Central memory CD8-positive, alpha-beta T cell (primary cell): ENCODE data around the gene RFC2.

Experiments used
- ATAC-seq: fragments of 150-1000 bp; cut with Tn5 transposase; replicated peaks from 2 replicates; pipeline ENCODE4 v1.10.0; 2022; ENCODE audit warnings: mild to moderate bottlenecking, moderate FRiP score, moderate number of reproducible peaks; ENCODE audit not compliant: poor library complexity, severe bottlenecking; ENCODE audit errors: extremely low read depth
- DNase-seq, 2 donors: peaks; one replicate each; pipeline ENCODE4 v3.0.0; 2021; ENCODE audit warnings: low spot score in 2 of 2
- H3K27ac Mint-ChIP-seq: one replicate; pipeline ENCODE4 v1.8.0; 2022; ENCODE audit warnings: low read depth, mild to moderate bottlenecking, moderate library complexity, mixed read lengths
- H3K27me3 Mint-ChIP-seq: one replicate; pipeline ENCODE4 v1.8.0; 2022; ENCODE audit warnings: mixed read lengths
- H3K36me3 Mint-ChIP-seq: one replicate; pipeline ENCODE4 v1.8.0; 2022; ENCODE audit warnings: mild to moderate bottlenecking, moderate library complexity, mixed read lengths; ENCODE audit not compliant: insufficient read depth
- H3K4me1 Mint-ChIP-seq: one replicate; pipeline ENCODE4 v1.8.0; 2022; ENCODE audit warnings: mixed read lengths
- H3K4me3 Mint-ChIP-seq: one replicate; pipeline ENCODE4 v1.8.0; 2022; ENCODE audit warnings: mild to moderate bottlenecking, moderate library complexity, mixed read lengths
- H3K9me3 Mint-ChIP-seq: one replicate; pipeline ENCODE4 v1.8.0; 2022; ENCODE audit warnings: mixed read lengths

Gene RFC2

GRCh38 chr7:74254129-74254857, at the start of gene RFC2:
Gene RFC2 (minus strand): TSS chr7:74254399. CDS start chr7:74254383, 16 bp downstream.
- Mint-ChIP-seq H3K36me3 (peaks cover 23% of the 10 kb centered on the region), H3K4me1 (peaks cover 12% of the 10 kb centered on the region), H3K27ac (peak within 1 kb of the TSS; percentile 96), H3K27me3 (no peaks in the 10 kb centered on the region), H3K9me3 (no peaks in the 10 kb centered on the region), H3K4me3 (peak within 1 kb of the TSS; percentile 94)
- peak; percentile 97 to 99 for DNase-seq
- ATAC-seq, result peak; percentile 95

GRCh38 chr7:74302745-74303221, 48.6 kb upstream of the RFC2 start:
- Mint-ChIP-seq H3K36me3 (no peaks in the 10 kb centered on the region), H3K9me3 (no peaks in the 10 kb centered on the region), H3K27me3 (peaks cover 20% of the 10 kb centered on the region), H3K4me1 (peaks cover 18% of the 10 kb centered on the region), H3K4me3 (no peak overlapping the region), H3K27ac (peak overlapping the region; percentile 16)
- DNase-seq (no peak), ATAC-seq (no peak)

- no peak overlapping the region for H3K27ac Mint-ChIP-seq
- peaks cover 2% of the 10 kb centered on the region for H3K4me1 Mint-ChIP-seq
- H3K36me3 Mint-ChIP-seq, result no peaks in the 10 kb centered on the region
- H3K27me3 Mint-ChIP-seq, result peaks cover 2% of the 10 kb centered on the region
- DNase-seq, result no peak
- no peak for ATAC-seq
- no peaks in the 10 kb centered on the region for H3K9me3 Mint-ChIP-seq
- H3K4me3 Mint-ChIP-seq, result no peak overlapping the region
Observed at GRCh38 chr7:74300926-74301325, 46.7 kb upstream of the RFC2 start.

GRCh38 chr7:74299401-74299800, 45.2 kb upstream of the RFC2 start:
- H3K36me3 Mint-ChIP-seq, result no peaks in the 10 kb centered on the region
- H3K9me3 Mint-ChIP-seq, result no peaks in the 10 kb centered on the region
- ATAC-seq (no peak), DNase-seq (no peak)
- H3K4me3 Mint-ChIP-seq, result no peak overlapping the region
- H3K27ac Mint-ChIP-seq, result no peak overlapping the region
- H3K4me1 Mint-ChIP-seq, result no peaks in the 10 kb centered on the region
- no peaks in the 10 kb centered on the region for H3K27me3 Mint-ChIP-seq

GRCh38 chr7:74297516-74298233, 43.5 kb upstream of the RFC2 start:
- H3K4me1 Mint-ChIP-seq, result peaks cover 9% of the 10 kb centered on the region
- no peaks in the 10 kb centered on the region for H3K36me3 Mint-ChIP-seq
- H3K9me3 Mint-ChIP-seq, result no peaks in the 10 kb centered on the region
- H3K27ac Mint-ChIP-seq, result no peak overlapping the region
- ATAC-seq, result no peak
- no peaks in the 10 kb centered on the region for H3K27me3 Mint-ChIP-seq
- no peak for DNase-seq
- no peak overlapping the region for H3K4me3 Mint-ChIP-seq

GRCh38 chr7:74294191-74294998, 40.2 kb upstream of the RFC2 start:
- ATAC-seq, result no peak
- no peaks in the 10 kb centered on the region for H3K9me3 Mint-ChIP-seq
- H3K27ac Mint-ChIP-seq, result no peak overlapping the region
- peaks cover 17% of the 10 kb centered on the region for H3K4me1 Mint-ChIP-seq
- no peak for DNase-seq
- no peaks in the 10 kb centered on the region for H3K27me3 Mint-ChIP-seq
- H3K4me3 Mint-ChIP-seq, result no peak overlapping the region
- no peaks in the 10 kb centered on the region for H3K36me3 Mint-ChIP-seq

- no peaks in the 10 kb centered on the region for H3K36me3 Mint-ChIP-seq
- DNase-seq, result no peak
- no peak overlapping the region for H3K4me3 Mint-ChIP-seq
- H3K4me1 Mint-ChIP-seq, result peaks cover 23% of the 10 kb centered on the region
- no peak overlapping the region for H3K27ac Mint-ChIP-seq
- H3K27me3 Mint-ChIP-seq, result no peaks in the 10 kb centered on the region
- no peaks in the 10 kb centered on the region for H3K9me3 Mint-ChIP-seq
- no peak for ATAC-seq
Observed at GRCh38 chr7:74293577-74293908, 39.3 kb upstream of the RFC2 start.

- Mint-ChIP-seq H3K36me3 (no peaks in the 10 kb centered on the region), H3K27me3 (no peaks in the 10 kb centered on the region), H3K27ac (no peak overlapping the region), H3K9me3 (no peaks in the 10 kb centered on the region), H3K4me3 (no peak overlapping the region), H3K4me1 (peaks cover 29% of the 10 kb centered on the region)
- DNase-seq (no peak), ATAC-seq (no peak)
Observed at GRCh38 chr7:74292757-74293576, 38.8 kb upstream of the RFC2 start.

- ATAC-seq, result no peak
- Mint-ChIP-seq H3K27ac (no peak overlapping the region), H3K4me3 (peak overlapping the region; percentile 9), H3K27me3 (no peaks in the 10 kb centered on the region), H3K4me1 (peaks cover 30% of the 10 kb centered on the region), H3K9me3 (no peaks in the 10 kb centered on the region), H3K36me3 (no peaks in the 10 kb centered on the region)
- no peak for DNase-seq
Observed at GRCh38 chr7:74291535-74291934, 37.3 kb upstream of the RFC2 start.

GRCh38 chr7:74290981-74291441, 36.8 kb upstream of the RFC2 start:
- peak overlapping the region; percentile 79 for H3K4me3 Mint-ChIP-seq
- no peaks in the 10 kb centered on the region for H3K36me3 Mint-ChIP-seq
- no peaks in the 10 kb centered on the region for H3K9me3 Mint-ChIP-seq
- H3K4me1 Mint-ChIP-seq, result peaks cover 30% of the 10 kb centered on the region
- H3K27ac Mint-ChIP-seq, result no peak overlapping the region
- no peak for ATAC-seq
- DNase-seq, result no peak
- no peaks in the 10 kb centered on the region for H3K27me3 Mint-ChIP-seq

GRCh38 chr7:74290553-74290950, 36.4 kb upstream of the RFC2 start:
- Mint-ChIP-seq H3K4me1 (peaks cover 30% of the 10 kb centered on the region), H3K27ac (no peak overlapping the region), H3K9me3 (no peaks in the 10 kb centered on the region), H3K27me3 (no peaks in the 10 kb centered on the region), H3K36me3 (no peaks in the 10 kb centered on the region), H3K4me3 (peak overlapping the region; percentile 79)
- no peak for DNase-seq
- ATAC-seq, result no peak
